Inflammatory macrophage treated with lipopolysaccharide for 1 hour (primary cell): ENCODE results near the gene SLC35F3.

Source experiments
- DNase-seq, 2 donors: peaks; one replicate each; pipeline ENCODE4 v3.0.0-alpha.2; 2020 to 2022

Gene SLC35F3

DNA sequence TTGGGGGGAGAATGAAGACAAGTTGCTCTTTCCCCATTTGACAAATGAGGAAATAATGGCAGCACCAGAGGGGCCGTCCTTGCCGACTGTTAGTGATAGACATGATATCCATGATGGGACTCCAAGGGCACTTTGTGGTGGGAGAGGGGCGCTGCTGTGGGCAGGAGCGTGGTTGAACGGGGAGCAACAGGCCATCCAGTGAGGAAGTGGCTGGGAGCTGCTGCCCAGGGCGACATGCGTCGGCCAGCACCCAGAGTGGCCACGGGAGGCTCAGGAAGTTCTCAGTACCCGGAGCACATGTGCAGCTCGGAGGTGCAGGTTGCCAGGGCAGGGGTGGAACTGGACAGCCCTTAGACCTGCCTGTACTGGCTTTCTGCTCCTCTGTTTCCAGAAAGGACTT, 71.0 kb downstream of the SLC35F3 start:
- no peak for DNase-seq

DNA sequence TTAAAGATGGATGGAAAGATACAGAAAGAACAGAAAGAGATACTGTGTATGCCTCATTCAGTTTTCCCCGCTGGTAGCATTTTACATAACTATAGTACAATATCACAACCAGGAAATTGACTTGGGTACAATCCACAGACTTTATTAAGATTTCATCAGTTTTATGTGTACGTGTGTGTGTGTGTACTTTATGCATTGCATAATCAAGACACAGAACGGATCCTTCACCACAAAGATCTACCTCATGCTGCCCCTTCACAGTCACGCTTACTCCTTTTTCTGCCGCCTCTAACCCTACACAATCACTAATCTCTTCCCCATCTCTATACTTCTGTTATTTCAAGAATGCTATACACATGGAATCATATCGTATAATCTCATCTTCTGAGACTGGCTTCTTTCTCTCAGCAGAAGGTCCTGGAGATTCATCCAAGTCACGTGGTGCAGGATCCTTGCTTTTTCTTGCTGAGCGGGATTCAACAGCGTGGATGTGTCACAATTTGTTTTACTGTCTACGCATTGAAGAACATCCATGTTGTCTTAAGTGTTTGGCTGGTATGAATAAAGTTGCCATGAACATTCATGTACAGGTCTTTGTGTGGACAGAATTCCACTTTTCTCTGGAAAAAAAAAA, 76.7 kb downstream of the SLC35F3 start:
- no peak for DNase-seq

DNA sequence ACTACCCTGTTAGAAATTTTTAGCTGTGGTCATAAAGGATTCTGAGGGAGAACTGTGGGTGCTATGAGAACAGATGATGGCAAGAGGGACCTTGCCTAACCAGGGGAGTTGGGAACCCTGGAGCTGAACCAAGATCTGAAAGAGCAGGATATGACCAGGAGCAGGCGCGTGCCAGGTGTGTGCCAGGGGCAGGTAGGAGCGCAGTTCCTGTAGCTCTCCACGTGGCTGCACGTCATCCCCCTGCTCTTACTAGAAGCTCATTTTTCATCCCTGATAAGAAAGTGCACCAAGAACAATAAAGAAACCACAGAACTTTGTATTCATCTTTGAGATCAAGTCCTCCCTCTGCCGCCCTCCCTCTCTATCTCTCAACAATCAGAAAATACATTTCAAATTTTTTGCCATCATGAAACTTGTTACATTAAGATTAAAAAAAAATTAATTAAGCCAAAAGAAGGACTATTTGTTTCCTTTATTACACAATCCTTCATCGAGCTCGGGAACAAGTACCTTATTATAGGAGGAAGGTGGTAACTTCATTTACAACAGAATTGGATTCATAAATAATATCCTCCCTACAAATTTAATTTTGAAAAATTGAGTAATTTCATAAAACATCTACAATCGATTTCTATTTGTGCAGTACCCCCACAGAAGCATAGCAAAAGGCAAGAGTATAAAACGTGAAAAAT, 78.5 kb downstream of the SLC35F3 start:
- no peak for DNase-seq

DNA sequence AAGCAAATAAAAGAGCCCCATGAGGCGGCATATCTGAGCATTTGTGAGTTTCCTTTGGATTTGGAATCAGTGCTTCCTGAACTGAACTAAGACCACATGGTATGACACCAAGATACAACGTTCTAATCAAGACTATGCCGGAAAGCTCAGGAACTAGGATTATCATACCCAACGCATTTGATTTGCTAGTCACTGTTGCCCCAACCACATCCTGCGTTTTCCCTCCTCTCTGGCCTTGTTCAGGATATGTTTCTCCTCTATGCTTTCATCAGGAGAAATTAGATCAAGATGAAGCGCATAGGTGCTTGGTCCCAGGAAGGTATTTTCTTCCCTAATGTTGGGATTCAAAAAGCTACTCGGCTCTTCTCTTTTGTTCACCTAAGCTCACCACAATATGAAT, 79.3 kb downstream of the SLC35F3 start:
- no peak for DNase-seq

DNA sequence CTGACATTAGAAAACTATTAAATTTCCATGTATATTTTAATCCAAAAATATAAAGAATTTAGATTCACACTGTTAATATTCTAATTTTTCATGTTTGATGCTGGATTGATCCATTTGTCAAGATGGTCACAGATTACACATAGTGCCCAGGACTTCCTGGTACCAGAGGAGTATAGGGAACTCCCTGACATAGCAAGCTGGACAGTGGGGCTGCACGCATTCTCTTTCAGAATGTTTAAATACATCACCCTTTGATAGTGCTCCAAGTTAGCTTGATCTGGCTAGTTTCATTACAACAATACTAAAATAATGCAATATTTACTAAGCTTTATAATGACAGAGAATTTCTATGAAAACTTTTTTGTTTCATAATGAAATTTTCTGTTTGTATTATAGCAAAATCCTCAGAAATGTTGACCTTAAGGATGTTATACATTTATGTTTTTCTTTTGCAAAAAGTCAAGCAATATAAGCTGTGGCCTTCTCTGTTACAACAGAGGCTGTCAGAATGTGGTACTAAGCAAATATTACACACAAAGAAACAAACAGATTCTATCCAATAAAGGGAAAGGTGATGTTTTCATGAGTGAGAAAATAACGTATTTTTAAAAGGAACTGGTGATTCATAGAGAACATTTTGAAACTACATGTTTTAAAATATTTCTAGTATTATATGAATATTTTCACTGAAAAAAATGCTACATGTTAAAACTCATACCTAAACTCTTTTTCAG, 84.7 kb downstream of the SLC35F3 start:
- no peak for DNase-seq

DNA sequence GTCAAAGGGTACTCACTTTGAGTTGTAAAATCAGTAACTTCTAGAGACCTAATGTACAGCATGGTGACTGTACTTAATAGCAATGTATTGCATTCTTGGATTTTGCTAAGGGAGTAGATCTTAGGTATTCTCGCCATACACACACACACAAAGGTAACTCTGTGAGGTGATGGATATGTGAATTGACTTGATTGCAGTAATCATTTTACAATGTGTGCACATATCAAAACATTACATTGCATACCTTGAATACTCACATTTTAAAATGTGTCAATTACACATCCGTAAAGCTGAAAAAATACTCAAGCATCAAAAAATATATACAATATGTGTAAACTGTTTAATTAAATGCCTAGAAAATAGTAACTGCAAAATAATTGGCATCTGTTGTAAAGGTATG, 86.0 kb downstream of the SLC35F3 start:
- DNase-seq, result no peak

DNA sequence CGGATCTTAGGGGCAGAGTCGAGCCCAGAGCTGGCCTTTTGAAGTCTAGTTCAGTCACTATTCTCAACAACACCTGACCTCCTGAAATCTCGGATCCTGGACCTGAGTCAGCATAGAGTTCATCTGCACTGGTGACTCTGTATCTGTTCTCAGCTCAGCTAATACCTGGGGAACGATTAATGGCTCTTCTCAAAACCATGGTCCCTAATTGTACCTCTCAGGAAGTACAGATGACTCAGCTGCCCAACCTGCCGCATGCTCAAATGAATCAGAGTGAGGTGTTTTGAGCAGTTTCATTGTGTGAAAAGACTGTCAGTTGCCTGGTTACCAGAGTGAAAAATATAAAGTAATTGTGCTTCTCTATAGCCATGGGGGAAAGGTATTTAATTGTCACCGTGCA, 89.2 kb downstream of the SLC35F3 start:
- DNase-seq, result no peak

DNA sequence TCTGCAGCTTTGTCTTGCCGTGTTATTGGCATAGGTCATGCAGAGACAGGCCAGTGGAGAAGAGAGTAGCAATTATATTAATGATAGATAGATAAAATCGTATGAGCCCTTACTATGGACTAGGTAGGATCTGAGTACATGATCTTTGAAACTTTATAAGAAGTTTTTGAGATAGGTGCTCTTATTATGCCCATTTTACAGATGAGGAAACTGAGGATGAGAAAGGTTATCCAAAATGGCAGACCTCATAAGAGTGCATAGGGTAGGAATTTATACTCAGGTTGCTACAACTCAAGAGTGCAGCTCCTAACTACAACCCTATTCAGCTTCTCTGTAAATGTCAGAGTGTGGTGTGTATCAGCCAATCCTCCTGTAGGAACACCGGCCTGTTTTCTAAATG, 89.6 kb downstream of the SLC35F3 start:
- DNase-seq, result no peak

DNA sequence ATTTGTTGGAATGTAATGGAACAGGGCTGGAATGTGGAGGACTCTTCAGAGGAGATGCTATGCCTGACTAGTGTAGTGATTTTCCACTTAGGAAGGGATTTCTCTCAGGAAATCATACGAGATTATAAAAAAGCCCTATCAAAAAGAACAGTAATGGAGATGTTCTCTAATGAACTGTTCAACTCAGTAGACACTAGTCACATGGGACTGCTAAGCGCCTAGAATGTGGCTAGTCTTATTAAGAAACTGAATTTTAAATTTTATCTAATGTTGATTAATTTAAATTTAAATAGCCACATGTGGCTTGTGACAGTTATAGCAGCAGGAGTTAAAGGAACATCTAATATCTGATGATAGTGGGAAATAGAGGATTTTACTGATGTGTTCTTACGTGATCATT, 94.0 kb downstream of the SLC35F3 start:
- DNase-seq, result no peak

DNA sequence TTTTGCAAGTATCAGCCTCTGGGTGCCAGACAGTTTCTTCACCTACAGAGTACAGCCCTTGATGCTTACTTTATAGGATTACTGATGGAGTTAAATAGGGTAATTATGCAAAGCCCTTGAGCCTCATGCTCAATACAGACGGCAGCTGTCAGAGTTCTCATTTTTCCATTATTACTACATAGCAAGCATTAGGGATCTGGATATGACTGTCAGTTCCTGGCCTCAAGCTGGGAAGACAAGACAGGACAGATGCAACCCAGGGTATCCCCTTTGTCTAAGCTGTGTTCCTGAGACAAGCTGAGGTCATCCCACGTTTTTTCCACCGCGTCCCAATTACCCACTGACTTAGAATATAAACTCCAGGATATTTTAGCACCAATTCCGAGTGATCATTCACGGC, 94.4 kb downstream of the SLC35F3 start:
- DNase-seq, result no peak

DNA sequence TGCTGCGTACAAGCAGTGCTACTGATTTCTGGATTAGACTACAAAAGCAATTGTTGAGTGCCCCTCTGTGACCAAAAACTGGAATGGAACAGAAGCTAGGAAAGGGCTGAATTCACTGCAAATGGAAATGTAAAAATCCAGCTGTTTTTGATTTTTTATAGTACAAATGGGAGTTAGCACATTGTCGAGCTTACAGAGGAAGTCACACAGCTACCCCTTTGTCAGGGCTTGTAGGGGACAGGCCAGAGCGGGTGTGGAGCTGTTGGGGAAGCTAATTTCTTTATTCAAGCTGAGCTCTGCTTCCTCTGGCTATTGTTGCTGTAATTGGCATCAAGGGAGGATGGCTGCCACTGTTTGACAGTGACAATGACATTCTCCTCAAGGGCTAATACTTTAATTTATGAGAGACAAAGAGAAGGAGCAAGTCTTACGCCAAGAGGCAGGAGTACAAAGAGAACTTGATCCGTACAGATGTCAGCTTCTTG, 96.1 kb downstream of the SLC35F3 start:
- no peak for DNase-seq

DNA sequence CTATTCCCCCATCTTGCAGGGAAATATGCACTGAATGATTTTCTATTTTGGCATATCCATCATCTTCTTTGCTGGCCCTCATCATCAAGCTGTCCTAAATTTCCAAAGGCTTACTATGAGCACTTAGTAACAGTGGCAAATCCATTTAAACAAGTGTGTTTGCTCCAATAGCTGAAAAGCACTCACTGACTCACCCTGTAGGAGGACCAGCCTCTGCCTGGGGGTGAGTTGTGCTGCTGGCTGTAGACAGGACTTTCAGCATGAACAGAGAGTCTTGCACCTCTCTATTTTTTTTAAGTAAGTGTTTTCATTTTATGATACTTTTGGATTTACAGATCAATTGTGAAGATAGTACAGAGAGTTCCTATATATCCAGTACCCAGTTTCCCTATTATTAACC, 97.3 kb downstream of the SLC35F3 start:
- DNase-seq, result no peak

DNA sequence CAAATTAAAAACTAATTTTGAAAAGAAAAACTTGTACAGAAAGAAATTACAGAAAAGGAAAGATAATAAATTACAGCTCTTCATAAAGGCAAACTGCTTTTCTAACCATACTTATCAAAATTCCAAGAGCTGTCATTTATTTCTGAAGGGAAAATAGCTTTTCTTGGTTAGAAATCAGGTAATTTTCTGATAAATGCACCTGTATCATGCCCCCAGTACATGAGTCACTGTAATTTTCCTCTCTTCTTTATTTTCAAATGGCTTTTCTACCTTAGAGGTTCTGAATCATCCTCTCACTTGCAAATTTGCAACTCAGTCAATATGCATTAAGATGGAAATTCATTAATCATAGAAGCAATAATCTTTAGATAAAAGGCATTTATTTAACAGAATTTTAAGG, 100.1 kb downstream of the SLC35F3 start:
- no peak for DNase-seq

DNA sequence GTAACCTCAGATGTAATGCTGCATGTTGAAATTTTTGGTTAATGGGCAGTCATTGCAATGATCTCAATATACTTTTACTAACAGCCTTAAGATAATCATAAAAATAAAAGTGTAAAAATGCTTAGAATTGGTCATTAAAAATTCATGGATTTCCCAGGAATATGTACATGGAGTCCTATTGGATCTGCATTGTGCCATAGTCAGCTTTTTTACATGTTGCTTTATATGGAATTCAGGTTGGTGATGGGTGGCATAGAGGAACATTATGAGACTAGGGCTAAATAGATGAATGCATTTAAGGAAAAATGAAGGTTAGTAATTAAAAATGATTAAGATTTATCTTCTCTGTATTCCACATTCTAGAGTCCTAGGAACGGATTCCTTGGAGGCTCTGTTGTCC, 103.2 kb downstream of the SLC35F3 start:
- no peak for DNase-seq

DNA sequence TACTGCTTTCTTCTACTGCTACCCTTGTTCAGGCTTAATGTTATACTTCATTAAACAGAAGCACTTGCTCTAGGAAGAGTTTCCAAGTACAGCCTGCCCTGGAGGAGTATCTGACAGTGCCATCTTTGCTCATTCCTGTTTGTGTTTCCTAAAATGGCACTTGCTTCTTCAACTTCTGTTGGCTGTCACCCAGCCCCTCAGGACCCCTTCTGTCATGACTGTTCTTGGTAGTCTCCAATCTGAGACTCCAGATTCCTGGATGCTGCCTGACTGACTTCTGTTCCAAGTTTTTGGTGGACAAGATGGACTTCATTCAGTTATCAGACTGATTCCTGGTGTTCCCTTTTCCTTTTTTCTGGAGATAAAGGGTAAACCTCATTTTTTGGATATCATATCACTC, 104.1 kb downstream of the SLC35F3 start:
- DNase-seq, result no peak

DNA sequence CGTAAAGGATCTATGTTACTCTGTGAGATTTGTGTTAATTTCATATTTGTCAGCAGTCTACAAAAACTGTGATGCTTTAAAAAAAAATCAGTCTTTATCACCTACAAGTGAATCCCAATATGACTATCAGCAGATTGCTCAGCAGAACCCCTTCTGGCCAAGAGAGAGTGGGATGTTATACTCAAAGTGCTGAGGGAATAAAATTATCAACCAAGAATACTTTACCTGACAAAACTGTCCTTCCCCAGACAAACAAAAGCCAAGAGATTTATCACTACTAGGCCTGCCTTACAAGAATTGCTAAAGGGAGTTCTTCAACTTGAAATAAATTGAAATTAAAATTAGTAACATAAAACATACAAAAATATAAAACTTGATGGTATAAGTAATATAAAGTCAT, 105.2 kb downstream of the SLC35F3 start:
- no peak for DNase-seq

DNA sequence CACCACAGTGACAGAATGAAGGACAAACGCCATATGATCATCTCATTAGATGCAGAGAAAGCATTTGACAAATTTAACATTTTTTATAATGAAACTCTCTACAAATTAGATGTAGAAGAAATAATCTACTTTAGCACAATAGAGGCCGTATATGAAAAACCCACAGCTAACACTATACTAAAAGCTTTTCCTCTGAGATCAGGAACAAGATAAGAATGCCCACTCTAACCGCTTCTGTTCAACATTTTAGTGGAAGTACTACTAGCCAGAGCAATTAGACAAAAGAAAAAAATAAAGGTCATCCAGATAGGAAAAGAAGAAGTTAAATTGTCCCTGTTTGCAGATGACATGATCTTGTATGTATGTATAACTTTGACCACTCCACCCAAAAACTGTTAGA, 109.7 kb downstream of the SLC35F3 start:
- no peak for DNase-seq

DNA sequence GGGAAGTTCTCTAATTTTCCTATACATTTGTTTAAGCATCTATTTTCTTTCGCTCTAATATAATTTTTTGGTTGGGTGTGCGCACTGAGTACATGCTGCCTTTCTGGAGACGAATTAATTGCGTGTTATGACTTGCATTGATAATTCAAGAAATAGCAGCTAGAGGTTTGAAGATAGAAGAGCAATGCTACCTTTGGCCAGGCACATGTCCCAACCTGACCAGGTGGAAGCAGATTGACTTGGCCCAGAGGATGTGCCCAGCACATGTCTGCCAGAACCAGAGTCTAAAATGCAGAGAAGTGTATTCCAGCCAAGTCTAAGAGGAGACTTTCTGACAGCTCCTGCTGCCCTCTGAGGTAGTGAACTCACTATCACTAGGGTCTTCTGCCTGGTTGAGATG, 114.3 kb downstream of the SLC35F3 start:
- no peak for DNase-seq

DNA sequence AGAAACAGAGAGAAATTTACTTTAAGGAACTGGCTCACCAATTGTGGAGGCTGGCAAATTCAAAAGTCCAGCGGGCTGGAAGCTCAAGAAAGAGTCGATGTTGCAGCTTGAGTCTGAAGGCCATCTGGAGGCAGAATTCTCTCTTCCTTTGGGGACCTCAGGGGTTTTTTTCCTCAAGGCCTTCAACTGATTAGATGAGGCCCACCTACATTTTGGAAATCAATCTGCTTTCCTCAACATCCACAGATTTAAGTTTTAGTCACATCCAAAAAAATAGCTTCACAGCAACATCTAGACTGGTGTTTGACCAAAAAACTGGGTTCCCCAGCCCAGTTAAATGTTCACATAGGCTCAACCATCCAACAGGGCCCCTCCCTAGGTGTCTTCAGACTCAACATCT, 114.9 kb downstream of the SLC35F3 start:
- no peak for DNase-seq

DNA sequence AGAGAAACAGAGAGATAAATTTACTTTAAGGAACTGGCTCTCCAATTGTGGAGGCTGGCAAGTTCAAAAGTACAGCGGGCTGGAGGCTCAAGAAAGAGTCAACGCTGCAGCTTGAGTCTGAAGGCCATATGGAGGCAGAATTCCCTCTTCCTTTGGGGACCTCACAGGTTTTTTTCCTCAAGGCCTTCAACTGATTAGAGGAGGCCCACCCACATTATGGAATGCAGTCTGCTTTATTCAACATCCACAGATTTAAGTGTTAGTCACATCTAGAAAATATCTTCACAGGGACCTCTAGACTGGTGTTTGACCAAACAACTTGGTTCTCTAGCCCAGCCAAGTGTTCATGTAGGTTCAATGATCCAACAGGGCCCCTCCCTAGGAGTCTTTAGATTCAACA, 117.8 kb downstream of the SLC35F3 start:
- no peak for DNase-seq

DNA sequence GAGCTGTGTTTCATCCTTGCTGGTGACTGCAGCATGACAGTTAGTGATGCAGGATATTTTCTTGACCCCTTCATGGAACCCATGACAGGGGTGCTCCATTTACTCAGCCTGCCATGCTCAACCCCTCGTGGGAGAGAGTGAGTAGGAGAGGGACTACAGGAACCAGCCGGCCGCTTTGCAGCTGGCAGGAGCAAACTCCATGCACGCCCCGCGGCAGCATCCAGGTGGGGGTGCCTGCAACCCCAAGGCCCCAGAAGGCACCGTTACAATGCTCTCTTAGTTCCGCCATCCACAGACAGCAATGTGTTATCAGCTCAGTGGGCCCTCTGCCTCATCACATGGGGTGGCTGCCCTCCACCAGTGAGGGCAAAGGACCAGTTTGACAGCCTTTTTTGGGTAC, 135.1 kb downstream of the SLC35F3 start:
- DNase-seq, result no peak

DNA sequence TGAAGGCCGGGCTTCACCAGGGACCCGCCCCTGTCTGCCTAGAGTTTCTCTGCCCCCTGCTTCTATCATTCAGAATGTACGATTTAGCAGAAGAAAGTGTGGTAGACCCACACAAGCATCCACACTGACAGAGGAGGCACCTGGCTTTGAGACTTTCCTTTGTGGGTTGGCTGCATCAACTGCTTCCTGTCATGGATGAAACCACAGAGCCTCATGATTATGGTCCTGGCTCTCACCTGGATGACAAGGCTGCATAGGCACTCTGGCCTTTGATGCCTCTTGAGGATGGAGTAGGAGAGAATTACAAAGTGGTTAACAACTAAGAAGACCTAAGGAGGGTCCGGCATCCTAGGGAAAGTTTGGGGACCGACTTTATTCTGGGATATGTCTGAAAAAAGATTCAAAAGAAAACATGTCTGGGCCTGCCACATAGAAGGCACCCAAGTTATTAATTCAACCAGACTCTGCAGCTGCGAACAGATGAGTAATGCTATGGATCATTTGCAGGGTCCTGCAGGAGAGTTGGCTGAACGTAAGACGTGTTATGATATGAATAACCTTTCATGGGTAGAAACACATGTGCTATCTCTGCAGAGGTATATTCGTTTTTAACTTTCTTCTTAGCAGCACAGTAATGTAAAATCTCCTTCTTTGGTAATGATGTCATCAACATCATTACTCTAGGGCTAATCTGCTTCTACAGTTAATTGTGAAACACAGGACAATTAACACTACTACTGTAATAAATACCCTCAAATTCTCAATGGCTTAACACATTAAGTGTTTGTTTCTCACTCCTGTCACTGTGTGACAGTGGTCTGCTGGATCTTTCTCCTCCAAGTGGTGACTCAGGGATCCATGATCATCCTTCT, 136.2 kb downstream of the SLC35F3 start:
- no peak for DNase-seq

DNA sequence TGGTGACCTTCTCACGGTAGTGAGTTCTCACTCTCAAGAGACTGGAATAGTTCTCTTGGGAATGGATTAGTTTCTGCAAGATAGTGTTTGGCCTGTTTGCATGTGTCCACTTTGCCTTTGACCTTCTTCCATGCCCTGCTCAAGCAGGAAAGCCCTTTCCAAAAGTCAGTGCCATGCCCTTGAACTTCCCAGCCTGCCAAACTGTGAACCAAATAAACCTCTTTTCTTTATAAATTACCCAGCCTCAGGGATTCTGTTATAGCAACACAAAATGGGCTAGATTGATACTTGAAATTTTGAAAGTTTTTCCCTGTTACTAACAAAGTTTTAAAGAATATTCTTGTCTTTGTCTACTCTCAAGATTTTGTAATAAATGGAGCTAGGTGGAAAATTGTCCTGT, 139.6 kb downstream of the SLC35F3 start:
- no peak for DNase-seq
